Myocyte (in vitro differentiated cells): Measurements from ENCODE around the gene ATP13A2. TPM values are rescaled to one million over a fixed set of nuclear protein-coding genes. Genes with fewer than 3 reads are reported as not detected.

Experiments
- DNase-seq: peaks from one replicate; pipeline ENCODE4 v3.0.0-alpha.2; 2012; ENCODE audit warnings: low read depth
- polyA plus RNA-seq: library from polyadenylated mRNA; unstranded; fragments of >200 nt; gene quantifications from one replicate; pipeline ENCODE4 v1.2.1, GENCODE V29; 2012; ENCODE audit warnings: missing spikeins
- total RNA-seq: library from RNA; depleted of rRNA; stranded (reverse); fragments of >200 nt; gene quantifications from 2 replicates; pipeline ENCODE4 v1.2.3, GENCODE V29; 2014

ATP13A2 gene, protein sequence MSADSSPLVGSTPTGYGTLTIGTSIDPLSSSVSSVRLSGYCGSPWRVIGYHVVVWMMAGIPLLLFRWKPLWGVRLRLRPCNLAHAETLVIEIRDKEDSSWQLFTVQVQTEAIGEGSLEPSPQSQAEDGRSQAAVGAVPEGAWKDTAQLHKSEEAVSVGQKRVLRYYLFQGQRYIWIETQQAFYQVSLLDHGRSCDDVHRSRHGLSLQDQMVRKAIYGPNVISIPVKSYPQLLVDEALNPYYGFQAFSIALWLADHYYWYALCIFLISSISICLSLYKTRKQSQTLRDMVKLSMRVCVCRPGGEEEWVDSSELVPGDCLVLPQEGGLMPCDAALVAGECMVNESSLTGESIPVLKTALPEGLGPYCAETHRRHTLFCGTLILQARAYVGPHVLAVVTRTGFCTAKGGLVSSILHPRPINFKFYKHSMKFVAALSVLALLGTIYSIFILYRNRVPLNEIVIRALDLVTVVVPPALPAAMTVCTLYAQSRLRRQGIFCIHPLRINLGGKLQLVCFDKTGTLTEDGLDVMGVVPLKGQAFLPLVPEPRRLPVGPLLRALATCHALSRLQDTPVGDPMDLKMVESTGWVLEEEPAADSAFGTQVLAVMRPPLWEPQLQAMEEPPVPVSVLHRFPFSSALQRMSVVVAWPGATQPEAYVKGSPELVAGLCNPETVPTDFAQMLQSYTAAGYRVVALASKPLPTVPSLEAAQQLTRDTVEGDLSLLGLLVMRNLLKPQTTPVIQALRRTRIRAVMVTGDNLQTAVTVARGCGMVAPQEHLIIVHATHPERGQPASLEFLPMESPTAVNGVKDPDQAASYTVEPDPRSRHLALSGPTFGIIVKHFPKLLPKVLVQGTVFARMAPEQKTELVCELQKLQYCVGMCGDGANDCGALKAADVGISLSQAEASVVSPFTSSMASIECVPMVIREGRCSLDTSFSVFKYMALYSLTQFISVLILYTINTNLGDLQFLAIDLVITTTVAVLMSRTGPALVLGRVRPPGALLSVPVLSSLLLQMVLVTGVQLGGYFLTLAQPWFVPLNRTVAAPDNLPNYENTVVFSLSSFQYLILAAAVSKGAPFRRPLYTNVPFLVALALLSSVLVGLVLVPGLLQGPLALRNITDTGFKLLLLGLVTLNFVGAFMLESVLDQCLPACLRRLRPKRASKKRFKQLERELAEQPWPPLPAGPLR
- 25.7 and 28.6 TPM in 2 replicates for total RNA-seq
- 109 TPM for polyA plus RNA-seq

DNA sequence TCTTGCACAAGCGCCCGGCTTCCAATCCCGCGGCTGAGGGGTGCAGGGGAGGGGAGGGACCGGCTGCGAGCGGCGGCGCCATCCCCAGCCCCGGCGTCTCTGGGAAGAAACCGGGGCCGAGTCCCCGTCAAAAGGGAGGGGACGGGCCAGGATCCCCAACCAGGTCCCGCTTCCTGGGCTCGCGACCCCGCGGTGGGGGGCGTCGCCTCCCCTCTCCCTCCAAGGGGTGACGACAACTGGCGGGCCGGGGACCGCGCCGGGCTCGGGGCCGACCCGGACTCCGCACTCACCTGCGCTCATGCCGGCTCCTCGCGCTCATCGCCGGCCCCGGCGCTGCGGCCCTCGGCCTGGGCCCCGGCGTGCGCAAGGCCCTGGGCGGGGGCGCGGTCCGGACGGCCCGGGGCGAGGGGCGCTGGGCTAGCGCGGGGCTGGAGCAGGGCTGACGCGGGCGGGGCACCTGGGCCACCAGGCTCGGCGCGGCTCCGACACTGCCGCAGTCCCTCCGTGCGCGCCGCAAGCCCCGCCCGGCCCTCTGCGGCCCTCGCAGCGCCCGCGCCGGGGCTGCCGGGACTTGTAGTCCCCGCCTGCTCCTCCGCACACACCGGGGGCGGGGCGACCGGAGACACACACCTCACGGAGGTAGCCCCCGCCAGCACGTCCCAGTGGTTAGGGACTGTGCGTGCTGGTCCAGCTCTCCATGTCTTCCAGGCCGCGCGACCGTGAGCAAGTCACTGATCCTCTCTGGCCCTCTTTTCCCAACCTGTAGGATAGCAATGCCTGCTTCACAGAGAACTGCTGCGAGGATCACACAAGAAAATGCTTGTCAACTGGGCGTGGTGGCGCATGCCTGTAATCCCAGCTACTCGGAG lies at the start of gene ATP13A2:
ATP13A2 (minus strand) TSS at position 490 of the 869 bp plus-strand sequence; CDS start at position 300, 190 bp downstream.
- peak; percentile 67 for DNase-seq

DNA sequence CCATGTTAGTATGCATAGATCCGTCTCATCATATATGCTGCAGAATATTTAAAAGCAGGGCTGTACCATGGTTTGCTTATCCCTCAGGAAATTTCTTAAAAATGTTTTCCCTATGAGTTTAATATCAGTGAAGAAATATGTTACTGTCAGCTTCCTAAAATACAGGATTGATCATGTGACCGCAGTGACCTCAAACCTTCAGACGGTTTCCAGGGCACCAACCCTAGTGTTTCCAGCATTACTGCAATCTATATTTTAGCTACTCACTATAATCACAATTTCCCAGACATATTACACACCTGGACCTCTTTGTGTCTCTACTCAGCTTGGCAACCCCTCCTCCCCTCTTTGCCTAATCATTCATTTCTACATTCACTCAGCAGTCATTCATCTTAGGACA lies 49.8 kb upstream of the ATP13A2 start:
- no peak for DNase-seq

DNA sequence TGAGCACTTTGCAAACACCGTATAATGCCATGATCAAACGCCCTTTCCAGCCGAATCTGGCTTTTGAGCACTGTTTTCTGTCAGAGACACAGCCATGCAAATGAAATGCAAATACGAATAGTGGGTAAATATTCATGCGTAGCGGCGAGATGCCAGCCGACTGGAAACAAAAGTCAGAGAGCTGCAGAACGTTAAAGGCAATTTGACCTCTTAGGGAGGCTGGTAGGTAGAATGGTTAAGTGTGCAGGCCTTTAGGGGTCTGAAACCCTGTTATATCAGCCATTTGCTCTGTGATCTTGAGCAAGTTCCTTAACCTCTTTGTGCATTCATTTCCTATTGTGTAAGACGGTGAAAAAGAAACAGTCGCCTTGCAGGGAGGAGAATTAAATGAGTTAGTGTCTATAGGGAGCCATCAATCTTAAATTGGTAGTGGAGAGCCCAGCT lies 48.6 kb upstream of the ATP13A2 start:
- no peak for DNase-seq

DNA sequence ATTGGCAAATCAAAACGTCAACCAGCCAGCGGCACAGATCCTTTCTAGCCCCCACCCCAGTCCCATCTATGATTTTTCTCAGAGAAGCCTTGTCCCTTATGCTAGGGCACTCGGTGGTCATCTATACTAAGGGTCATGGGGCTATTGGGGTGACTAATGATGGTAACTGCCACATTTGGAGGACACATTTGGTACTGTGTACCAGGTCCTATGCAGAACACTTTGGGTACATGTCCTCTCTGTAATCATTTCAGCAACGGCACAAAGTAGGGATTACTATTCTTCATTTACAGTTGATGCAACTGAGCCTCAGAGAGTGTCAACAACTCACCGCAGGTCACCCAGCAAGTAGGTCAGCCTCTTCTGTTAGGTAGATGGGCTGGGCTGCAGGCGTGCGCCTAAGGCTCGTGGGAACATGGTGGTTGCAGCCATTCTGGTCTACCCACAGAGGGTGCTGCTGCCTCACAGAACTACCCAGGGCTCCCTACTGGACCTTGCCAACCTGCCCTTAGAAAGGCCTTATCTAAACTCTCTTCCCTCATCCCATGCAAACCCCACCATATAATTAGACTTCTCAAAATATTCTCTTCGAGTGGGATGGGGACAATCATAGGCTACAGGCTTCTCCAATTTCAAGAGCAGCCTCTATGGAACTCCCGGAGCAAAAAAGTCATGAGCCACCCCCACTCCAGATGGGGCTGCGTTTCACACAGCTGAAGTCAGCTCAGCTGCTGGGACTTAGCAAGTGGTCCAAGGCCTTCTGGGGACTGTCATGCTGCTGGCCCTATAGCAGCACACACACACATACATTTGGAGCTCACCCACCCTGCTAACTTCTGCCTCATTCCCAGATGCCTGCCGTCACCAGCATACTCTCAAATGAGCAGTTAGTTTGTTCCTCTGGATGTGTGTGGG lies 47.9 kb upstream of the ATP13A2 start:
- peak; percentile 78 for DNase-seq

DNA sequence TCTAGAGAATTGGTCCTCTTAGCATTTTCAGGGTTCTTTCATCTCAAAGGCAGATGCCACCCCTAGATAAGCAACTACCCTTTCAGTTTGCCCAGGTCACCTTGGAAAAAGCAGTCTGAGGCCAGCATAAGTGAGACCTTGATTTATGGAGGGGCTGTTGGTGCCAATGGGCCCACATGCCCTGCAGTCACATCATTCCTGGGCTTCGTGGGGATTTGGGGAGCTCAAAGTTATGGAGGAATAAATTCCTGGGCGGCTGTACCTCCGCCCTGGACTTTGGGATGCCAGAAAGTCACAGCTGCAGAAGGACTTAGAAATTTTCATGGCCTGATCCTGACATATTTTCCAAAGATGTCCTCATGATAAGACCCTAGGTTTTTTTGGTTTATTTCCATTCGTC lies 44.8 kb upstream of the ATP13A2 start:
- no peak for DNase-seq

DNA sequence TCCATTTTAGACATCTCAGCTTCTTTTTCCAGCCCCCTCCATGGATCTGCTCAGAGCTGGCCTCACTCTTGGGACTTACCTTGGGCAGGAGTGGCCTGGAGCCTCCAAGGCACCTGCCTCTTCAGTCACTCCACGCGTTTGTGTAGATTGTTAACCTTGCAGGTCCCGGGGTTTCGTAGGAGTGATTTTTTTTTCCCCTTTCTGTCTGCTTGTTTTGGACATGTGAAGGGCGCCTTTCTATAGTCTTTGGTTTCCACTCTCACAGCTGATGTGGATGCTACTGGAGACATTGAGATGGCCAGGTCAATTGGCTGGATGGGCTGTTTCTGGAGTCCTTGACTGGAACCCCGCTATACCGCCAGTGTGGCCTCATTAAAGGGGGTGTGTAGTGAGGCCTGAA lies 44.1 kb upstream of the ATP13A2 start:
- no peak for DNase-seq

DNA sequence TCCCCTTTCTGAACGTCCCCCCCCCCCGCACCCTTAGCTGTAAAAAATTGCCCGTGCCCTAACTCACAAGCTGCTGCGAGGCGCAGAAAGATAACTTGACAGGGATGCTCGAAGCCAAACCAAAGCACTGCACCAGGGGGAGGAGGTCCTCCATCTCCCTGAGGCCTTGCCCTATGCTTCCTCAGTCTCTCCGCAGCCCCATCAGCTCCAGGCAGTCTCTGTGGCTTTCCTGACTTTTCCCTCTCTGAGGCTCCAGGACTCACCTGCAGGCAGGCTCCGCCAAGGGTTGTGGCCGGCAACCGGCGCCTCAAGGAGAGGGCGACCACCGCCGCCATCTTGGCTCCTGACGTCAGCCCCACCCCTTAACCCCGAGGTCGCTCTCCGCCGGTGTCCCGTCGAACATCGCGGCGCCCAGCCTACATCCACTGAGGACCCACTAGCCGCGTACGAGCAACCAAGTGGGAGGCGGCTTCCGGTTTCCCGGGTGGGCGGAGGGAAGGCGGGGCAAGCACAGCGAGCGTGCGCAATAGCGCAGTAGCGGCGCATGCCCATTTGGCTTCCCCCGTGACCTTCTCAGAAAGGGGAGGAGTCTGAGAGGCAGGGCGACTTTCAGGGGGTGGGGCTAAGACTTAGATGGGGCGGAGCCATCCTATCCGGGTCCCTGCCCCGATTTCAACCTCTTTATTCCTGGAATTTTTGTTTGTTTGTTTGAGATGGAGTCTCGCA lies 42.1 kb upstream of the ATP13A2 start, which contains the start of gene SDHB:
SDHB (minus strand) TSS at position 348 of the 726 bp plus-strand sequence; CDS start at position 335, 13 bp downstream.
- DNase-seq, result peak; percentile 98

DNA sequence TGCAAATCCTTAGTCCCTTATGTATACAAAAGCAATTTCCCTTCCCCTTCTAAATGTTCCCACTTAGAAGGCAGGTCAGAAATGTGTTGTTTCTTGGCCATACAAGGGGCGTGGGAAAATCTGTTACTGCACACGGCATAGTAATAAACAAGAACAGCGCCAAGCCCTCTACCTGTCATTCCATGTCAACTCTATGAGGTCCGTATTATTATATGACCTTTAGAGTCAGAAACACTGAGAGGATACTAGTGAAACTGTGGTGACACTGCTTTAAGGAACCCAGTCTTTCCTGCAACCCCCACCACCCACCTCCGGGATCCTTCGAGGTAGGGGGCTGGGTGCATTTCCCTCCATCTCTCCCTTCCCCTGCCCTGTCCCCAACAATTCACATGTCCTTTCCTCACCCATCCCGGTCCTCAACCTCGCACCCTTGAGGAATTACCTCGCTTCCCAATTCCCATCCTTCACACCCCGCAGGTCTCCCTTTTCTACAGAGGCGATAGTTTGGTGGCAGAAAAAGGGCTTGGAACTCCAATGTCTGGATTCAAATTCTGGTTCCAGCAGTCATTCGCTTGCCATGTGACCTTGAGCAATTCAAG lies 41.5 kb upstream of the ATP13A2 start:
- DNase-seq, result no peak

DNA sequence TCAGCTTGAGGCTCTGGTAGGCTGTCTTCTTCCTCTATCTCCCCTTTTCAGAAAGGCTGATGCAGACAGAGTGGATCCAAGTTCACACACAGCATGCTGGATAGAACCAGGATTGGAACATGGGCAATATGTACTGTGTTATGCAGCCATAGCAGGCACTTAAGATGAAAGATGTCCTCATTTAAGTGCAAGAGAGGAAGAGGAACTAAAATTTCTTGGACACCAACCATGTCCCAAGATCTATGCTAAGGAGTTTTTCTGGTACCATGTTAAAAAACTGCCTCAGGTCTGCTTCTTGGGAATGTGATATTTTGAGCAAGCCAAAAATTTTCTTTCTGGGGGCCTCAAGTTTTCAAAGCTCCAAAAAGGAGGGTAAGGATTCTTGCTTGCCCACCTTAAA lies 40.9 kb upstream of the ATP13A2 start:
- DNase-seq, result no peak

DNA sequence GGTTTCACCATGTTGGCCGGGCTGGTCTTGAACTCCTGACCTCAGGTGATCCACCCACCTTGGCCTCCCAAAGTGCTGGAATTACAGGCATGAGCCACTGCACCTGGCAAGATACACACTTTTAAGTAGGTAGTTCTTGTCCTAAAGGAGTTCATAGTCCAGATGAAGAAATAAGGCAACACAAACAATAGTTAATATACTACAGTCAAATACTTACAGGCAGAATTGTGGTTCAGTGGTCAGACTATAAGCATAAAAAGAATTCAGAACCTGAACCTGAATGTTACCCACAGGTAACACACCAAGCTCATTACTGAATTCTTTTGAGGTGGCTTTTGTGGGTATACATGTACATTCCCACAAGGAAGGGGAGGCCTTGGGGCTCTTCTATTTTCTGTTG lies 40.3 kb upstream of the ATP13A2 start:
- DNase-seq, result no peak

DNA sequence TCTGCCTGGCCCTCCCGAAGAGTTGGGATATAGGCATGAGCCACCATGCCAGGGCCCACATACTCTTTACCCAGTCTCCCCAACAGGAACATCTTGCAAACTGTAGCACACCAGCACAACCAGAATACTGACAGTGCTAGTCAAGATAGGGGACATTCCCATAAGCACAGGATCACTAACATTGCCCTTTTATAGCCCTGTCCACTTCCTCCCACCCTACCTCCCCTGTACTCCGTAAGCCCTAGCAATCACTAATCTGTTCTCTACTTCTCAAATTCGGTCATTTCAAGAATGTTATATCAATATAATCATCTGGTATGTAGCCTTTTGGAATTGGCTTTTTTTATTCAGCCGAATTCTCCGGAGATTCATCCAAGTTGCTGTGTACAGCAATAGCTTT lies 36.2 kb upstream of the ATP13A2 start:
- DNase-seq, result no peak

DNA sequence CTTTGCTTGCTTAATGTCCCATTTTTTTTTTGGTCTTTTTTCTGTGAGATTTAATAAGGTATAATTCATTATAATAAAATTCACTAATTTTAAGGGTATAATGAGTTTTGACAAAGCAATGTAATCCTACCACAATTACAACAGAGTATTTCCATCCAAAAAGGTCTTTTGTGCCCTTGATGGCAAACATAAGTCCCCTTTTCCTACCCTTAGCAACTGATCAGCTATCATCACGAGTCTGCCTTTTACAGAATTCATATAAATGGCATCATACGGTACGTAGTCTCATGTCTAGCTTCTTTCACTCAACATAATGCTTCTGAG lies 34.6 kb upstream of the ATP13A2 start:
- no peak for DNase-seq

DNA sequence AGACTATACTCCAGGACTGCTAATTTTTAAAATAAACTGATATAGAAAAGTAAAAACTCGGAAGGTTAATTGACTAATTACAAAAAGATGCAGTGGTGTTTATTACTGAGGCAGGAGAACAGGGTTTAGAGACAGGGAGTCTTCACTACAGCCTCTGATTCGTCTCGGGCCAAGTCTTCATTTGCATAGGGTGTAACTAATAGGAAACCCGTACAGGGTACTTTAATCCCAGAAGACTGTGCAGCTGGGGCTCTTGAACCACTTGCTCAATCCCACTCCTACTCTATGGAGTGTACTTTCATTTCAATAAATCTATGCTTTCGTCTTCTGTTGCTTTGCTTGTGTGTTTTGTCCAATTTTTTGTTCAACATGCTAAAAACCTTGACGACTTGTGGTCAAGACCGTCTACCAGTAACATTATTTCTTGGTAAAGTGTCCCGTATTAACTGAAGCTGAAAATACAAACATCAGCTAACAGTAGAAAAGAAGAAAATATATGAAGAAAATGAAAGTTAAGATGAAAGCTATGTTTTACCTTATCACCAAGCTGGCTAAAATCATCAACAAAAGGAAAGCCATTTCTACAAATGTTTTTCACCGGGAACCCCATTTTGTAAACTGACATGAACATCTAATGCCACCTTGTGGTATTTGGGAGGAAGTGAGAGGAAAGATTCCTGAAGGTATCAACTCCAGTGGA lies 34.1 kb upstream of the ATP13A2 start:
- DNase-seq, result peak; percentile 60

DNA sequence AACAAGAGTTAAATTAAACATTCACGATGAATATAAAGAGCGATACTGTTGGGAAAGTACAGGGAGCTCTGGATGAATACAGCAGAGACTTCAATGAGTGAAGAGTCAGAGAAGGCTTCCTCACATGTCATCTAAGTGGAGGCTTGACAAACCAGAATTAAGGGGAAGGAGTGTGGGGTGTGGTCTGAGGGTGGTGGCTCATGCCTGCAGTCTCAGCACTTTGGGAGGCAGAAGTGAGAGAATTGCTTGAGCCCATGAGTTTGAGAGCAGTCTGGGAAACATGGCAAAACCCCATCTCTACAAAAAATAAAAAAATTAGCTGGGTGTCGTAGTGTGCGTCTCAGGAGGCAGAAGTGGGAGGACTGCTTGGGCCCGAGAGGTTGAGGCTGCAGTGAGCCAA lies 33.4 kb upstream of the ATP13A2 start:
- DNase-seq, result no peak

DNA sequence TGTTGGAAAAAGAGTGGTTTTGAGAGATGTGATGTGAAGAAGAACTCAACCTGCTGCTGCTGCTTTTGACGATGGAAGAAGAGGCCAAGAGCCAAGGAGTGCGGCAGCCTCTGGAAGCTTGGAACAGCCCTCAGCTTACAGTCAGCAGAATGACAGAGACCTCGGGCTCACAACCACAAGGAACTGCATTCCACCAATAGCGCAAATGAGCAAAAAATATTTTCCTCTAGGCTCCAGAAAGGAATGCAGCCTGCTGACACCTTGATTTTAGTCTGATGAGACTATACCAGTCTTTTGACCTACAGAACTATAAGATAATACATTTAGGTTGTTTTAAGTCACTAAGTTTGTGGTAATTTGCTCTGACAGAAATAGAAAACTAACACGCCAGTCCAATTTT lies 31.9 kb upstream of the ATP13A2 start:
- DNase-seq, result no peak

DNA sequence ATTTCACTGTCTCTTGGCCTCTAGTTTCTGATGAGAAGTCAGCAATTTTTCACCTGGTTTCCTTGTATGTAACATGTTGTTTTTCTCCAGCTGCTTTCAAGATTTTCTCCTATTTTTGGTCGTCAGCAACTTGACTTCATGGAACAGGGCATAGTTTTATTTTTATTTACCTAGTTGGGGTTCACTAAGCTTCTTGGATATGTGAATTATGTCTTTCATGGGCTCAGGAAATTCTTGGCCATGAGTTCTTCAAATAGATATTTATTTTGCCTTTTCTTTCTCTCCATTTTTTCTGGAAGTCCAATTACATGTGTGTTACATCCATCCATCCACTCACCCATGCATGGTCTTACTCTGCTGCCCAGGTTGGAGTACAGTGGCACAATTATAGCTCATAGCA lies 28.4 kb upstream of the ATP13A2 start:
- no peak for DNase-seq

DNA sequence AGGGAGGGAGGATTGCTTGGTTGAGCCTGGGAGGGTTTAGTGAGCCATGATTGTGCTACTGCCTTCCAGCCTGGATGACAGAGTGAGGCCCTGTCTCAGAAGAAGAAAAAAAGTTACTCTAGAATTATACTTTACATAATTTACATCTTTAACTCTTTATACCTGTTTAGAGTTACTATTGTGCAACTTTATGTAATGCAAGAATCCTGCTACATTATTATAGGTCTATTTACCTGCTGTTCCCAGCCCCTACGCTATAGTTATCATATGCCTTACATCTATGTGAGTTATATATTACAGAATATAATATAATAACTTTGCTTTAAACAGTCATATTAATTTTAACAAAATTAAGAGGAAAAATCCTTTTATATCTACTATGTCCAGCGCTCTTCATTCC lies 27.8 kb upstream of the ATP13A2 start:
- DNase-seq, result no peak

DNA sequence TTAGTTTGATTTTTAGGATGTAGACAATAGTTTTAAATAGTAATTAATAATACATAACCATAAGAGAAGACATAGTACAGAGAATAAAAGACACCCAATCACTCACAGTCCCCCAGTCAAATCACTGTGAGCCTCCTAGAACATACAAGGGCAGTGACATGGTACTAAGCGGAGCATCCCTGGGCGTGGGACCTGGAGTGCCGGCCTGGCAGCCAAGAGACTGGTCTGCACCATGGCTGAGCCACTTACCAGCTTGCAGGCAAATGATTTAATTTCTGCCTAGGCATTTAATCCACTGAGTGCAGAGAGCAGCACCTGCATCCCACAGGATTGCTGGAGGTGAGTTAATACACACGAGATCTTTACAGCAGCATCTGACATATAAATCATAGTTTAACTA lies 21.8 kb upstream of the ATP13A2 start:
- DNase-seq, result no peak
